Muscle of leg (tissue), 16 donors: ENCODE measurements around the gene SPATA31C1. TPM values are rescaled to one million over a fixed set of nuclear protein-coding genes. Genes with fewer than 3 reads are reported as not detected.
"Not testable (repeated sequence)": the region's sequence is repeated elsewhere in the genome, so short reads cannot be mapped to it uniquely, and the experiment has no call there.

ENCODE experiments used
- DNase-seq: peaks from one replicate; pipeline ENCODE4 v3.0.0; 2013
- H3K27ac ChIP-seq: one replicate; pipeline ENCODE4 v1.5.1; 2013; ENCODE audit warnings: mild to moderate bottlenecking, low read length, control low read depth
- H3K27me3 ChIP-seq: one replicate; pipeline ENCODE4 v1.6.1; 2013; ENCODE audit warnings: low read length; ENCODE audit not compliant: control insufficient read depth, insufficient read depth
- H3K36me3 ChIP-seq: one replicate; pipeline ENCODE4 v1.6.1; 2013; ENCODE audit warnings: low read length; ENCODE audit not compliant: control insufficient read depth, insufficient read depth
- H3K4me1 ChIP-seq: one replicate; pipeline ENCODE4 v1.6.1; 2013; ENCODE audit warnings: low read length; ENCODE audit not compliant: control insufficient read depth, insufficient read depth
- H3K4me3 ChIP-seq: one replicate; pipeline ENCODE4 v1.5.1; 2013; ENCODE audit warnings: low read length, control low read depth
- H3K9me3 ChIP-seq: replicated peaks from 2 replicates; pipeline ENCODE4 v1.6.1; 2013; ENCODE audit warnings: low read depth, low read length; ENCODE audit not compliant: control insufficient read depth
- WGBS: methylation state at CpG from one replicate; pipeline ENCODE4 v1.1.5; 2013; ENCODE audit warnings: missing lambda C conversion rate; ENCODE audit not compliant: insufficient coverage; 5-methylcytosine and 5-hydroxymethylcytosine counted together
- long read RNA-seq, 11 donors: transcript quantifications; one replicate each; lab custom pipeline, GENCODE V29; 2026
- polyA plus RNA-seq, 8 donors: library from polyadenylated mRNA; unstranded; fragments of 120-200 nt; gene quantifications; one replicate each; pipeline versions ENCODE4 v1.2.1 to v1.2.3, GENCODE V29; 2013; ENCODE audit warnings: inconsistent platforms in 1 of 8, low replicate concordance in 1 of 8; ENCODE audit not compliant: insufficient read length in 8 of 8, insufficient read depth in 1 of 8
- total RNA-seq: library from RNA; stranded (reverse); fragments of 120-200 nt; gene quantifications from one replicate; pipeline ENCODE4 v1.2.4, GENCODE V29; 2013

SPATA31C1 gene
- total RNA-seq (0.04 TPM), polyA plus RNA-seq (under 1 TPM in 6 of 8 donors, not detected in 2; 0.04 to 0.49 (median 0.13) TPM)
- long read RNA-seq, donor 1: 0 reads
- long read RNA-seq, donor 2: 0 reads
- long read RNA-seq, donor 3: 0 reads
- long read RNA-seq, donor 4: 0 reads
- long read RNA-seq, donor 5: 0 reads
- long read RNA-seq, donor 6: 0 reads
- long read RNA-seq, donor 7: 0 reads
- long read RNA-seq, donor 8: 0 reads
- long read RNA-seq, donor 9: 0 reads
- long read RNA-seq, donor 10: 0 reads
- long read RNA-seq, donor 11: 0 reads

DNA sequence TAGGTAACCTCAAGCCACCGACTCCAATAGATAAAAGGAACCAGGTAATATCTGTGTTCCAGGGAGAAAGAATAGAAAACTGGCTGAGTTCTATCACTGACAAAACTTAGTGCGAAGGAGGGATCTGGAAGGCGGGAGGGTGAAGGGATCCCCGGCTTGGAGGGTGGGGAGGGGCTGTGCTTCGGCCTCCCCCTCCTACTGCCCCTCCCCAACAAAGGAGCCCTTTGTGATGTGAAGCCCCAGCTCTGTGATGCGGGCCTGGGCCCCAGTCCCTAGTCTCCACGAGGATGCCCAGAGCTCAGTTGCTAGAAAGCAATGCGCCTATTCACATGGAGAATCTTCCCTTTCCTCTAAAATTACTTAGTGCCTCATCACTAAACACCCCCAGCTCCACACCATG, at the start of gene SPATA31C1:
Gene SPATA31C1 (plus strand): TSS at position 301 of the 400 bp plus-strand sequence.
- not testable (repeated sequence) for DNase-seq, H3K9me3 ChIP-seq, H3K4me1 ChIP-seq, H3K27ac ChIP-seq, H3K4me3 ChIP-seq, H3K27me3 ChIP-seq, H3K36me3 ChIP-seq
- WGBS: no CpG with 5 or more reads among the region's 8 CpGs

DNA sequence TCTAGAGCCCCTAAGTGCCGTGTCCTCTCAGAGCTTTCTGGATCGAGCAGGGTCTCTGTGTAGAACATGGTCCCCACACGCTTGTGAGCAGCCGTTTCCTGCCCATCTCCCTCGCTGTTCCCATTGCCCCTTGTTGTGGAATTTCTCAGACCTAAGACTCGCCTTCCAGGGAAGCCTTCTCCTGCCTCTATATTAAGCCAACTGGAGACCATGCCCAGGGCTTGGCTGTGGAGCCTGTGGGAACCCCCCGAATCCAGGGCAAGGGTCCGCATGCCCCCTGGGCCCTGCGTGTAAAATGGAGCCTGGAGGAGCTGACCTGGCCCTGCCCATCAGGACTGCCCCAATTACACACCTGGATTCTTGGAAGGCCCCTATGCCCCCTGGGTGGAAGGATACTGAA, 49.6 kb upstream of the SPATA31C1 start:
- no peaks in the 10 kb centered on the region for H3K36me3 ChIP-seq
- WGBS: 96% methylated on average over 9 of the region's 9 CpGs

DNA sequence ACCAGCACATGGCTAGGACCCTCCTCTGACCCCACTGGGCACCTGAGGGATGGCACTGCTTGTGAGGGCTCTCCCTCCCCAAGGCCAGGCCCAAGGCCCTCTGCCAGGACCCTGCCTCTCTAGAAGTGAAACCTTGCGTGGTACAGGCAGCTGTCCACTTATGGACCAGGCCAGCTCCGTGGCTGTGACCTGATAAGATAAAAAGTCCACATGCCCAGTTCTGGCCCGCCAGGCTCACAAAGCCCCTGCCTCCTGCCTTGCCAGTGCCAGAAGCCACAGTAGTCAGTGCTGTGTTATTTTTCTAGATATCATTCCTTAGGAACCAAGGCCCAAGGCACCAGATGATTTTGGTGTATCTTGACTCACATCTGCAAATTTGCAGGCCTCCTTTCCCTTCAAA, 49.1 kb upstream of the SPATA31C1 start:
- Histone ChIP-seq H3K36me3 (no peaks in the 10 kb centered on the region), H3K4me3 (no peak overlapping the region), H3K27me3 (no peaks in the 10 kb centered on the region), H3K27ac (no peak overlapping the region), H3K9me3 (no peaks in the 10 kb centered on the region), H3K4me1 (peaks cover 3% of the 10 kb centered on the region)
- 96% methylated on average over 3 of the region's 3 CpGs for WGBS
- no peak for DNase-seq

More for the DNA sequence above, 49.6 kb upstream of the SPATA31C1 start:
- no peaks in the 10 kb centered on the region for H3K27me3 ChIP-seq
- H3K9me3 ChIP-seq: no peaks in the 10 kb centered on the region
- no peak overlapping the region for H3K27ac ChIP-seq
- H3K4me1 ChIP-seq: peaks cover 3% of the 10 kb centered on the region
- H3K4me3 ChIP-seq: no peak overlapping the region
- DNase-seq: no peak

DNA sequence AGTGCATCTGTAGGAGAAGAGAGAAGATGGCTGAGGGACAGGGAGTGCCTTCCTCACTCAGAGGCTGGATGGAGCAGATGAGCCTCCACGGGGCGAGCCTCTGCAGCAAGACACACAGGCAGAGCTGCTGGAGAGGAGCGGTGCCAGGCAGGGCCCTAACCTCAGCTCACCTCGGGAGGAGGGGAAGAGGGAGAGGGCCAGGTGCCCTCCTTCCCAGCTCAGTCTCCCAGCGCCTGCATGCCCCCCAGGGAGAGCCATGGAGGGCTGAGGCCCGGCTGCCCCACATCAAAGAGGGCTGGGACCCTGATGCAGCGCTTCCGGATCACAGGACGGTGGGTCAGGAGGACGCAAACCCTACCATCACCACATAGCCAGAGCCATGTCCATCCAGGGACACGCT, 48.7 kb upstream of the SPATA31C1 start:
- WGBS: 74% methylated on average over 5 of the region's 11 CpGs
- DNase-seq: no peak

DNA sequence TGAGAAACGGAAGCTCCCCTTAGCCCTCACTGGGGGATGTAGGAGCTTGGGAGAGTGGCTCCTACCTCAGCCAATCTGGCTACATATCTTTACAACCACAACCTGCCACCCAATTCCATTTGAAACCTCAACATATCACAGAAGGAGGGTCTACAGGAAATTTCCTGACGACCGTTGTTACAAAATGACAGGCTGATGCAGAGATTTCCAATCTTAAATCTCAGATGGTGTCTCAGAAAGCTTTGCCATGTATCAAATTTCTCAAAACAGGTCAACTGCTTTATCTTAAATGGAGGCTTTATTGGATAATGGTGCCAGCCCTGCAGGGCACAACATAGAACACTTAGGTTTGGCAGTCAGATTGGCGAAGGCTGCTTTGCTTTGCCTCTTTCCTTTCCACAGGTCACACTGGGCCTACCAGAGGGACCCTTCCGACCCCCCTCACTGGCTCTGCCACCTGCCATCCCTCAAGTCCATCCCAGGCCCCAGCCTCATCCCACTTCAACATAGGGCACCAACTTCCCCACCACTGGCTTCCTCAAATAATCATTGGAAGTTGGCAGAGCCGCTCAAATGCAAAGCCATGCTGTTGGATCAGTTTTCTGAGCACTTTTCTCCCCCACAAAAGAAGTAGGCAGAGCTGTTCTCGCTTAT, 46.2 kb upstream of the SPATA31C1 start:
- Histone ChIP-seq H3K4me1 (peaks cover 8% of the 10 kb centered on the region), H3K36me3 (no peaks in the 10 kb centered on the region), H3K27ac (no peak overlapping the region), H3K9me3 (no peaks in the 10 kb centered on the region), H3K4me3 (no peak overlapping the region), H3K27me3 (no peaks in the 10 kb centered on the region)
- DNase-seq: no peak
- 63% methylated on average over 2 of the region's 7 CpGs for WGBS

More for the DNA sequence above, 48.7 kb upstream of the SPATA31C1 start:
- Histone ChIP-seq H3K27me3 (no peaks in the 10 kb centered on the region), H3K36me3 (no peaks in the 10 kb centered on the region), H3K4me1 (peaks cover 3% of the 10 kb centered on the region), H3K4me3 (no peak overlapping the region), H3K9me3 (no peaks in the 10 kb centered on the region), H3K27ac (no peak overlapping the region)

DNA sequence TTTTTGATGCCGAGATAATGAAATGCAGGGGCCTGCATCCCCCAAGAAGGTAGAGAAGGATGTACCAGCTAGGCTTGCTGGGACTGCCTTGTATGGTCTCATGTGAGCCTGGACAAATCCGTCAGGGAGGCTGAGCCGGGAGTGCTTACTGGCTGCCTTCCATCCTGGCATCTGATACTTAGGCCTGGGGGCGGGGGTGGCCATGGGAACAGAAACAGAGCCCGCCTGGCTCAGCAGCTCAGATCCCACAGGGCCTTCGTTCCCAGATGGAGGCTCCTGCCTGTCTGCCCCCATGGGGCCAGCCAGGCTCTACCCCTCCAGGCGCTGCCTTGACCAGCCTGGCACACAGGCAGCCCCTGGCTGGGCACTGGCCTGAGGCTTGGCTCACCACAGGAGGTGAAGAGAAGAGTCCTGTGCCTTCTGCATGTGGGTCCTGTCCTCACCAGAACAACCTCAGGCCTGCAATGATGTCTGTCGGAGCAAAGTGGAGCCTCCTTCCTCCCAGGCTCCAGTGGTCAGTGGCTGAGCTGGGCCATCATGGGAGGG, 45.6 kb upstream of the SPATA31C1 start:
- H3K27me3 ChIP-seq: no peaks in the 10 kb centered on the region
- no peak overlapping the region for H3K27ac ChIP-seq
- WGBS: 71% methylated on average over 8 of the region's 8 CpGs
- no peak overlapping the region for H3K4me3 ChIP-seq
- peaks cover 8% of the 10 kb centered on the region for H3K4me1 ChIP-seq
- no peaks in the 10 kb centered on the region for H3K36me3 ChIP-seq
- no peaks in the 10 kb centered on the region for H3K9me3 ChIP-seq
- DNase-seq: peak; percentile 60

DNA sequence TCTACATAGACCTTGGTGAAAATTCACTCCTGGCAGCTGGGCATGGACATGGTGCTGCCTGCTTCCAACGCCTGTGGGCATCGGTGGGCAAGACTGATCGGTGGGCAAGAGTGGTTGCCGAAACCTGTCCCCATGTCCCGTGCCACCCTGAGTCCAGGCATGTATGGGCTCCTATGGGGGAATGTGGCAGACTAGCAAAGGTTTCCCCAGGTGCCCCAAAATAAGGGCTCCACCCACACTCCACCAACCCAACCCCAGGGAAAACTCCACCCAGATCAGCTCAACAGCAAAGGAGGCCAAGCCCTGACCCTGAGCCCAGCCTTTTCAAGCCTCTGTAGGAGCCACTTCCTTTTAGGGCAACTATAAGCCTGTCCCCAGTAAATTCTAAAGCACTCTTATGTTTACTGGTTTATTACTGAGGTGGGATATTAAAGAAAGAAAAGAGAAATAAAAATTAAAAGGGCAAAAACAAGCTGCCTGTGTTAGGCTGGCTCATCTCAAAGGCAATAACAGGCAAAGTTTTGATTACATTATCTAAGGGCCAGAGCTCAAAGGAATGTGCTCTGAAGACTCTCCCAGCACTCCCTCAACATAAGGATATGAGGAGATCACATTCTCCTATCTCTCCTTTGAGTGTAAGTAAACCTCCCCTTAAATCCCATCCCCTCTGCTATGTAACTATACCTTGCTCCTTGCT, 44.0 kb upstream of the SPATA31C1 start:
- peaks cover 8% of the 10 kb centered on the region for H3K4me1 ChIP-seq
- H3K9me3 ChIP-seq: no peaks in the 10 kb centered on the region
- H3K4me3 ChIP-seq: no peak overlapping the region
- 95% methylated on average over 5 of the region's 5 CpGs for WGBS
- H3K27ac ChIP-seq: no peak overlapping the region
- no peaks in the 10 kb centered on the region for H3K36me3 ChIP-seq
- no peaks in the 10 kb centered on the region for H3K27me3 ChIP-seq
- no peak for DNase-seq

DNA sequence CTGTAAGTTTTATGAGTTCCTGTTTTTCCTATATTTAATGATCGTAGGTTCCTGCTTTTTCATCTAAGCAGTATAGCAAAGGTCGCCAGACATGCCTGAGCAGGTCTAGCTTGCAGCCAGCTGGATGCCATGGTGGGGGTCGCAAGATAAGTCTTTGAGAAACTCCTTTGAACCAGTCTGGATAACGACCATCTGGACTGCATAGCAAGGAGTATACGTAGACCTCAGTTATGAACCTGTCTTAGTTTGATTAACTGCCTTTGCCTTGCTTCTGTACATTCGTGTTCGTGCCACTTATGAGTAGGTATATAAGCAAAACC, 43.5 kb upstream of the SPATA31C1 start:
- H3K4me3 ChIP-seq: no peak overlapping the region
- 32% methylated on average over 6 of the region's 7 CpGs for WGBS

DNA sequence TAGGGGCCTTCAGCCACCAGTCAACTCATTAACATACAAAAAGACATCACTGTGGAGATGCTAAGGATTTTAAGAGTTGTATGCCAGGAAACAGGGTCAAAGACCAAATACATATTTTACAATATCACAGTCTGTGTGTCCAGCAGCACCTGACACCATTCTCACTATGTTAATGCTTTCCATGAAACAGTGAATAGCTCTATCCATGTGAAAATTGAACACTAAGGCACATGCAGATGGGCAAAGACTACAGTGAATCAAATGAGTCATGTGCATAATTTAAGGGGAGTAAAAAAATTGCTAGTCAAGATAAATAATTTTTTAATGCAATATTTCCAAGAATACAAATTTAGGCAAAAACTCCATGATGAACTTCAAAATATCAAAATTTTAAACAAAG, 42.7 kb upstream of the SPATA31C1 start:
- Histone ChIP-seq H3K27ac (no peak overlapping the region), H3K27me3 (no peaks in the 10 kb centered on the region), H3K9me3 (no peaks in the 10 kb centered on the region)

More for the DNA sequence above, 43.5 kb upstream of the SPATA31C1 start:
- no peak overlapping the region for H3K27ac ChIP-seq
- H3K4me1 ChIP-seq: peaks cover 8% of the 10 kb centered on the region
- H3K9me3 ChIP-seq: no peaks in the 10 kb centered on the region
- H3K27me3 ChIP-seq: no peaks in the 10 kb centered on the region
- DNase-seq: no peak
- H3K36me3 ChIP-seq: no peaks in the 10 kb centered on the region

DNA sequence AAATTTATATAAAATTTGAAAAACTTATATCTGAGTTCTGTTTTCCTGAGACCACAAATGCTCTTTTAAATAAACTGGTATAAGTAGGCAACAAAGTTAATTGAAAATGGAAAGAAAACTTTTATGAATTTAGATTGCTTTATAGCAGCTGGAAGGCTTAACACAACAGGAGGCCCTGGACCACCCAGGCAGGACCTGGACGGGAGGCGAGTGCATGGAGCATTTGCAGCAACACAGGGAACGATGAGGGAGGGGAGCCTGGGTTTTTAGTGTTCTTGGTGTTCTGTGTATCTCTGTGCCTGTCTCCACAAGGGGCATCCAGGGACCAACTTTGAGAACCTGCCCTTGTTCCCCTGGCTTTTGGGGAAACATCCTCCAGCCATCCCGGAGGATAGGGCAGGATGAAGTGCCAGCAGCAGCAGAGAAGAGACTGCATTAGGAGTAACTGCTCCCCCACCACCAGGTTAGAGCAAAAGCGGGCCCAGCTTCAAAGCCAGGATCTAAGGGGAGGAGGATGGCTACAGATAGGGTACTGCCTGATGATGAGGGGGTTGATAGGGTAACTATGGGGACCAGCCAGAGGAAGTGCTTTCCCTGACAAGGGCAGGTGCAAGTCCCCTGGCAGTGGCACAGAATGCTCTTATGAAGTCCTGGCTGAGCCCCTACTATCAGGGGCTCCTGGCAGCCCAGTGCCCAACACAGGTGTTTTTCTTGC, 41.8 kb upstream of the SPATA31C1 start:
- Histone ChIP-seq H3K4me1 (peaks cover 8% of the 10 kb centered on the region), H3K27me3 (no peaks in the 10 kb centered on the region), H3K4me3 (no peak overlapping the region), H3K9me3 (no peaks in the 10 kb centered on the region), H3K27ac (no peak overlapping the region), H3K36me3 (no peaks in the 10 kb centered on the region)
- WGBS: 24% methylated on average over 3 of the region's 5 CpGs
- DNase-seq: peak; percentile 60

More for the DNA sequence above, 42.7 kb upstream of the SPATA31C1 start:
- Histone ChIP-seq H3K4me3 (no peak overlapping the region), H3K4me1 (peaks cover 8% of the 10 kb centered on the region), H3K36me3 (no peaks in the 10 kb centered on the region)
- DNase-seq: no peak
